GM19395 (cell line): Measurements from ENCODE around the gene REXO1.

Experiments used
- ATAC-seq: cut with Tn5 transposase; IDR thresholded peaks from one replicate; pipeline ENCODE4 v1.9.1; 2021; ENCODE audit warnings: mild to moderate bottlenecking, moderate library complexity; ENCODE audit not compliant: unreplicated experiment

The REXO1 gene

DNA sequence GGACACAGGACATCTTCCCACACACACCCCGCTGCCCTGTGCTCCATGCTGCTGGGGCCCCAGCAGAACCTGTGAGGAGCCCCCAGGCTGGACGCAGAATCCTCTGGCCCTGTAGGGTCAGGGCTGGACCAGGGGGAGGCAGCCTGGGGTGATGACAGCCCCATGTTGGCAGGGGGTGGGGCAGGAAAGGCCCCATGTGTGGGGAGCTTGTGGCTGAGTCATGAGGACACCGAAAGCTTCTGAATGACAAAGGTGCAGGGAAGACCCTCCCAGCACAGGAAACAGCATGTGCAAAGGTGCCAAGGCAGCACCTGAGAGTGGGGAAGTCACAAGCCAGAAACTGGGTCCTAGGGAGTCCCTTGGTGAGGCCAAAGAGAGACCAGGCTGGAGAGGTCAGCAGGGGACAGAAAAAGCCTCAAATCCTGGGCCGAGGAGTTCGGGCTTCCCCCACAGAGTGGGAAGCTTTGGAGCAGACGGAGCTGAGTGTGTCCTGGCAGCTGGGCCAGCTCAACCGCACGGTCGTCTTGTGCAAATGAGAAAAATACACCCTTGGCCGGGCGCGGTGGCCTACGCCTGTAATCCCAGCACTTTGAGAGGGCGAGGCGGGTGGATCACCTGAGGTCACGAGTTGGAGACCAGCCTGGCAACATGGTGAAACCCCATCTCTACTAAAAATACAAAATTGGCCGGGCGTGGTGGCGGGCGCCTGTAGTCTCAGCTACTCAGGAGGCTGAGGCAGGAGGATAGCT lies 53.7 kb downstream of the REXO1 start:
- no peak for ATAC-seq

DNA sequence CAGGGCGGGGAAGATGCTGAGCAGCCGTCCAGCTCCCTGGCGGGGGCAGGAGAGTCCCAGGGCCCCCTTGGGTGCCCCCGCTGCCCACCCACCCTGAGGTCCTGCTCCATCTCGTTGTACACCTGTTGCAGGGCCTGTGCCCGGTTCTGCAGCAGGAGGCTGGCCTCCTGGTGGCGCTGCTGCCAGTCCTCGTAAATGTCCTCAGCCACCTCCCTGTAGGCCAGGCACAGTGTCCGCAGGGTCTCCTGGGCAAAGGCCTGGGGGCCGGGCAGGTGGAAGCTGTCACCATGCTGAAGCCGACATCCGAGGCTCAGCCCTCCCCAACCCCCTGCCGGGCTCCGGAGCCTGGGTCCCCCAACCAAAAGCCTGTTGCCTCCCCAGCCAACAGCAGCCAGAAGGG lies 56.4 kb downstream of the REXO1 start:
- no peak for ATAC-seq

DNA sequence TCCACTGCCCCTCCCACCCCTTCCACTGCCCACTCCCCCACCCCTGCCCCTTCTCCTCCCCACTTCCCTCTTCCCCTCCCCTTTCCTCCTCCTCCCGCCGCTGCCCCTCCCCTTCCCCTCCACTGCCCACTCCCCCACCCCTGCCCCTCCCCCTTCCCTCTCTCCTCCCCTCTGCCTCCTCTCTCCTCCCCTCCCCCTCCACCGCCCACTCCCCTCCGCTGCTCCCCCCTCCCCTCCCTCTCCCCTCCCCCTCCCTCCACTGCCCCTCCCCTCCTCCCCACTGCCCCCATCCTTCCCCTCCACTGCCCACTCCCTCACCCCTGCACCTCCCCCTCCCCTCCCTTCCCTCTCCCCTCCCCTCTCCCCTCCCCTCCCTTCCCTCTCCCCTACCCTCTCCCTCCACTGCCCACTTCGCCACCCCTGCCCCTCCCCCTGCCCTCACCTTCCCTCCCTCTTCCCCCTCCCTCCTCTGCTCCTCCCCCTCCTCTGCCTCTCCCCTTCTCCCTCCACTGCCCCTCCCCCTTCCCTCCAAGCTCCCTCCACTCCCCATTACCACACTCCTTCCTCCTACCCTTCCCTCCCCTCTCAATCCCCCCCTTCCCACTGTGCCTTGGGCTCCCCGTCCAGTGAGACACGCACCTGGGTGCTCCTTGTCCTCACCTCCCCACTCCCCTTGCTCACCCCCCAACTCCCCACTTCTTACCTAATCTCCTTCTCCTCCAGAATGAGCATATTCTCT lies 58.1 kb downstream of the REXO1 start:
- no peak for ATAC-seq

DNA sequence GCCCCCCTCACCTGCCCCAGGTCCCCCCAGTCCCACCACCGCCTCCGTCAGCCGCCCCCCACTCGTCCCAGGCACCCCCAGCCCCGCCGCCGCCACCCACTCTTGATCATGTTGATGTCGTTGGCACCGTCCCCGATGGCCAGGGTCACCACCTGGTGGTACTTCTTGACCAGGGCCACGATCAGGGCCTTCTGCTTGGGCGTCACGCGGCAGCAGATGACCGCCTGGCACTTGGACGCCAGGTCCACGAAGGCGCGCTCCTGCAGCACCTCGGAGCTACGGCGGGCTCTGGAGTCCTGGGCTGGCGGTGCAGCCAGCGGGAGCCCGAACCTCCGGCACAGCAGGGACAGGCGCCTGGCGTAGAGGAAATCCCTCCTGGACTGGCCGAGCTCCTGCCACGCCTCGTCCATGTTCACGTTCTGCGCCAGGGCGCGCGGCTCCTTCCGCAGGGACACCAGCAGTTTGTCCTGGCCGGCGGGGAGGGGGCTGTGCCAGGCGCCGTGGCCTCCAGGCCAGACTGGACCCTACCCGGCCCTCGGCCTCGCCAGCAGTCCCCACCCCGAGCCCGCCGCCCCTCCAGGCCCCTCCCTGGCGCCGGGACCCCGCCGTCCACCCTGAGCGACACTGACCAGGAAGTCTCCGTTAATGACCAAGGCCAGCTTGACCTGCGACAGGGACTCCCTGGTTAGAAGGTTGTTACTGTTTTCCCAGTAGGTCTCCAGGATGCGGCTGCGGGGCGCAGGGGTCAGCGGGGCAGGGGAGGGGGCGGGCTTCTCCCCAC lies 58.8 kb downstream of the REXO1 start:
- no peak for ATAC-seq

DNA sequence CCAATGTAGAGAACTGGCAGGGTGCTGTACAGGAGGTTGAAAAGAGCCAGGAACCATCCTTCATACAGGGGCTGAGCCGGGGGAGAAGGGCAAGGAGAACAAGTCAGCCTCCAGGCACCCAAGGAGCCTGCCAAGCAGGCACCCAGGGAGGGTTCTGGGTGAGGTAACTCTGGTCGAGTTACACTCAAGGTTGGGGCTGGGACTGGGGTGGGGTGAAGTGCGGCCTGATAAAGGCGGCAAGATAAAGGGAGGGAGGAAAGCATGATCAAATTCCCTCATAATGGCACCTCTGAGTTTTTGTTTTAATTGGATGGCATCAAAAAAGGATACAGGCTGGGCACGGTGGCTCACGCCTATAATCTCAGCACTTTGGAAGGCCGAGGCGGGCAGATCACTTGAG lies 61.2 kb downstream of the REXO1 start:
- no peak for ATAC-seq

DNA sequence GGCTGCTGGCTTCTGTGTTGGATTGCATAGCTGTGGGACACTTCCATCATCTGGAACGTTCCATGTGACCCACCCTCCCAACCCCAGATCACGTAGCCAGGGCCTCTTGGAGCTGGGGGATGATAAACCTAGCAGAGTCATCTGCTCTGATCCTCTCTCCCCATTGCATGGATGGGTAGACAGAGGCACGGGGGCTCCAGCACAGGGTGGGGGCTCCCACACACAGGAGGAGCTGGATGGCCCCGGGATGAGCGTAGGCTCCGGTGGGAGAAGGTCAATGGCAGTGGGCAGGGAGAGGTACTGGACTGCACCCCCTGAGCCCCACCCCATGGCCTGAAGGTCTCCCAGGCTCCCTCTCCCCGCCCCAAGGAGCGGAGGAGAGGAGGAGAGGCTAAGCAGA lies 61.6 kb downstream of the REXO1 start:
- ATAC-seq, result no peak

DNA sequence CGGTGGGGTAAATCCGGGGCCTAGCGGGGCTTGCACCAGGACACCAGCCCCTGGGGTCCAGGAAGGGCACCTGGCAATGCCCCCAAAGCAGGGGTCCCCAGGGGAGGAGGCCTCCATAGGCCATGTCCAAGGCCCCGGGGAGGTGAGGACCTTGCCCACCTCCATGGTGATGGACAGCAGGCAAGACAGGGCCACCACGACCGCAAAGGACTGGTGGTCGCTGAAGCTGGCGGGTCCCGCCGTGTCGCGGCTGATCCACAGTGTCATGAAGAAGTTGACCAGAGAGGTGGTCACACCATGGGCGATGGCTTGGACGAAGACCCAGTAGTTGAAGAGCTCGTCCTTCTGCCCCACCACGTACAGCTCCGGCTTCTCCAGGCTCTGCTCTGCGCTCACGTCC lies 63.0 kb downstream of the REXO1 start:
- no peak for ATAC-seq

DNA sequence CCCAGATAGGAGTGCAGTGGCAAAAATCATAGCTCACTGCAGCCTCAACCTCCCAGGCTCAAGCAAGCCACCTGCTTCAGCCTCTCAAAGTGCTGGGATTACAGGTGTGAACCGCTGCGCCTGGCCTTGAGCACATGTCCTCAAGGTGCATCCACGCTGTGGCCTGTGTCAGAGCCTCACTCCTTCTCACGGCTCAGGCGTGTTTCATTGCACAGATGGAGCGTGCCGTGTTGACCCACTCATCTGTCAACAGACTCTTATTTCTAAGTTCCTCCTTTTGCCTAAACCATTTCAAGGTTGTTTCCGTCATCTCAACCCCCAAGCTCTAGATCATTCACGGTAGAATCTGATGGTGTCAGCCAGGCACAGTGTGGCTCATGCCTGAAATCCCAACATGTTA lies 64.4 kb downstream of the REXO1 start:
- no peak for ATAC-seq

DNA sequence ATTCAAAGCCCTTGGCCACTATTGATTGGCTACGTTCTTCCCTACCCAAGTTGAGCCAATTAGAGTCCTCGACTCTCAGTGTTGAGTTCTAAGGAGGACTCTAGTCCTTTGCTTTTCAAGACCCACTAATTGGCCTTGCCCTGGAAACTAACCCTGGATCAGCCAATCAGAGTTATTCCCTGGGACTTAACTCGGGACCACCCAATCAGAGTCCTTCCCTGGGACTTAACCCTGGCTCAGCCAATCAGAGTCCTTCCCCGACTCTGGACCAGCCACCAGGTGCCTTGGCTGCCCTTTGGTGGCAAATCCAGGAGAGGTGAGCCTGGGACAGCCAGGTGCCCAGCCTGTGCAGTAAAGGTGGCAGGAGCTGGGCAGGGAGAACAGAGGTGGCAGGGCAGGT lies 64.9 kb downstream of the REXO1 start:
- no peak for ATAC-seq

DNA sequence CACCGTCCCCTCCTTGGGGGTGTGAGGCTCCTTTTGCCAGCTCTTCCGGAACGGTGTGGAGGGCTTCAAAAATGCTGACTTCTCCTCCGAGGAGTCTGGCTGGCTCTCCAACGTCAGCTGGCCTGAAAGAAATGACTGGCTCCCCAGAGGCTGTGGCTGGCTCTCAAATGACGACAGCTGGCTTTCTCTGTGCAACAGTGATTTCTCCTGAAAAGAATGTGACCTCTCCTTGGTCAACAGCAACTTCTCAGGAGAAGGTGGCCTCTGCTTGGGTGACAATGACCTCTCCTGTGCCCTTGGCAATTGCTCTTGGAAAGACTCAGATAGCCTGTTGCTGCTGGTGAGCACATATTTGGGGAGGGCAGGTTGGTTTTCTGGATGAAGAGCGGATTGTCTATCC lies 65.8 kb downstream of the REXO1 start:
- no peak for ATAC-seq

DNA sequence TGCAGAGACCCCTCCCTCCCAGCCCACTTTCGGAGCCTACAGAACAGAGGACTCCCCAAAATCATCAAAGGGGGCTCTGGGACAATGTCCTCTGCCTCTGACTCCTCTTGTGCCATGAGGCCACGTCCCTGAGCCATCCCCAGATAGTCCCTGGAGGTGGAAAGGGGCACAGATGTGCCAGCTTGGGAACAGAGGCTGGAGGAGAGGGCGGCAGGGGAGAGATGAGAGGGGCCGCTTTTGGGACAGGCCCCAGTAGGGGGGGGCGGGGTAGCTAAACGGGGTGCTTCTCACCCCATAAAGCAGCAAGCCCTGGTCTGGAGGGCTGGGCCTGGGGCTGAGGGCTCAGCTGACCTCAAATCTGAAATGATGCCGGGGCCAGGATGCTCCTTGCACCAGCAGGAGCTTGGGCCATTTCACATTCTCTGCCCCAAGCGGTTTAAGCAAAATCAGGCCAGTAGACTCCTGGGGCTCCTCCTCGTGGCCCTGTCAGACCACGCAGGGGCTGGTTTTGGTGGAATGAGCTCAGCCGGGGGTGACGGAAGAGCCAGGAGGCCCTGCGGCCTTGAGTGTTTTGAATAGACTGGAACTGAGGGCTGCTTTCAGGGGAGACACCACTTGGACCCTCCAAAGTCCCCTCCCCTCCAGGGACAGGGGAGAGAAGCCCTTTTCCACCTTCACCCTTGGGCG lies 67.9 kb downstream of the REXO1 start:
- ATAC-seq, result no peak

DNA sequence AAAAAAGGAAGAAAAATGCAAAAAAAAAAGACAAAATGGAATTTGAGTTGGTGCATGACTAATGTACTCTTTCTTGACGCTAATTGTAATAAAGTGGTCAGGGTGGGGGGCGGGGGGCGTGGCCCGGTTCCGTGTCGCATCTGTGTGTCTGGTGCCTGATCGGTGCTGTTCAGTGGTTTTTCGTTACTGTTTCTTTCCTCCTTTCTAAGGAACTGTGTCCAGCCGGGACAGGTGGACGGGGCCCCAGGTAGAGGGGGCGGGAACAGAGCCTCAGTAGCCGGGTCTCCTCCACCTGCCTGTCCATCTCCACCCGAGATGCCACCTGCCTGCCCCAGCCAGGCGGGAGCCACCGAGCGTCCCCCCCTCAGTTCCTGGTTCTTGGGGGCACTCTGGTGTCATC lies 68.7 kb downstream of the REXO1 start:
- ATAC-seq, result no peak

DNA sequence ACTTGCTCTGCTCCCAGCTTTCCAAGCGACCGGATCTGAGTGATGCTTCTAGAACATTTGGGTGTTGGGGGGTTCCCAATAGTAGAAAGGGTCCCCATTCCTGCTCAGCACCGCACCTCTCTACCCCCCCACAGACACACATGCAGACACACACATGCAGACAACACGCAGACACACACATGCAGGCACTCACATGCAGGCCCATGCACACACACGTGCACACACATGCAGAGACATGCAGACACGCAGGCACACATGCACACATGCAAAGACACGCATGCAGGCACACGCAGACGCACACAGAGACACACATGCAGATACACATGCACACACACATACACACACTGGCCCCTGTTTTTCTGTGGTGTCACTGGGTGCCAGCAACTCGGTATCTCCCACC lies 71.1 kb downstream of the REXO1 start:
- no peak for ATAC-seq

DNA sequence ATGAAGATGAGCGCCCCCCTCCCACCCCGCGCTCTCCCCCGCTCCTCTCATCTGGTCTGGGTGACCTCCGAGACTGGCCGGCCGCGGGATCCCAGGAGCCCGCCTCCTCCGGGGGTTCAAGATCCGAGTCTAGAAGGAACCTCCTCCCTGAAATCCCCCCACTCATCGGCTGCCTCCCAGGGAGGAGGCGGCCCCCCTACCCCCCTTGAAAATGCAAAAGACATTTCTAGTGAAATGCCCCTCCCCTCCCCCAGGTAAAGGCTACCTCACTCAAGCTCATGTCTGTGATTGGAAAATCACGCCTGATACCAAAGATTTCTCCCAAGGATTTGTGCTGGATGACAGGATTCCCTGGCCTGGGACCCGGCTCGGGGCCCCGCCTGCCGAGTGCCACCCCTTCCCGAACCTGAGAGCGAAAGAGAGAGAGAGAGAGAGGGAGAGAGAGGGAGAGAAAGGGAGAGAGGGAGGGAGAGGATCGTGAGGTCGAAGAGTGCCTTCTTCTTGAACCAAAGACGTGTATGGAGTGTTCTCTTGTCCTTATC lies 71.6 kb downstream of the REXO1 start:
- ATAC-seq, result no peak

DNA sequence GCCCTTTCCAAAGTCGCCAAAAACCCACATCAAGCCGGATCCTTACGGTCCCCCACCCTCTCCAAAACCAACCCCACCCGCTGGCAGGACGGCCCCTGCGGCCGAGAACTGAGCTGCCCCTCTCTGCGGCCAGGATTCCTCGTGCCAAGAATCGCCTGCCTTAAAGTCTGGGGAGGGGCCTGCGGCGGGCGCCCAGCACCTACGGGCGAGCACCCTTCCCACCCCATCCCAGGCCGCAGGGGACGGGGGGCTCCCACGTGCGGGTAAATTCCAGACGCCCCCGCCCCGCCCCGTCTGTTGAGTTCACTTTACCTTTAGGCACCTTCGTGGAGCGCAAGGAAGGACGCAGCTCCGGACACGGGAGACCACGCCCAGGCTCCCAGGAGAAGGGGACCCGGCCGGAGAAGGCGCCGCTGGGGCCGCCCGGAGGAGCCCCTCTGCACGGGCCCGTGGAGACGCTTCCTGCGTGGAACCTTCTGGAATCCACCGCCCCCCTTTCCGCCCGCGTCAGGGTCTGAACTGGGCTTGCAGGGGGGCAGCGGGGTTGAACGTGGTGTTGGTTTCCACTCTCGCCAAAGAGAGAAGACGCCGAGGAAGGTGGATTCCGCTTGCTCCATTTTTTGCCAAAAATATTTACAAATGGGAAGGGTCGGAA lies 72.2 kb downstream of the REXO1 start:
- ATAC-seq, result no peak

DNA sequence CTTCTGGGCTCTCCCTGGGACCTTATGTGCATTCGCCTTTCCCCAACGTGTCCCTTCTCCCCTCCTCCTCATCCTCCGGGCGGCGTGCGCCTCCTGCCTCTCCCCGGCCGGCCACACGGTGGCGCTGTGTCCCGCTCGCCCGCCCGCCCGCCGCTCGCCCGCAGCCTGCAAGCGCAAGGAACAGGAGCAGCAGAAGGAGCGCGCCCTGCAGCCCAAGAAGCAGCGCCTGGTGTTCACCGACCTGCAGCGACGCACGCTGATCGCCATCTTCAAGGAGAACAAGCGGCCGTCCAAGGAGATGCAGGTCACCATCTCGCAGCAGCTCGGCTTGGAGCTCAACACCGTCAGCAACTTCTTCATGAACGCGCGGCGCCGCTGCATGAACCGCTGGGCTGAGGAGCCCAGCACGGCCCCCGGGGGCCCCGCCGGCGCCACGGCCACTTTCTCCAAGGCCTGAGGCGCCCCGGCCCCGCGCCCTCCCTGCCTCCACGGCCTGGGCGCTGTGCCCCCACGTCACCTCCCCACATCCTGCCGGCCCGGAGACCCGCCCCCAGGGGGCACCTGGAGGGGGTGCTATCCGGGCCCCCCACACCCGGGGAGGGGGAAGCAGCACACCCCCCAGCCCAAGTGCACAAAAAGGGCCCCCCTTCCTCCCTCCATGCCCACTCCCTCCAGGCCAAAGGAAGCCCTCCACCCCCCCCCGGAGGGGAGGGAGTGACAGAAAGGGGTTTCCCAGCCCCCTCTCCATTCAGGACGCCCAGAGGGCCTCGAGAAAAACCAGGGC lies 73.1 kb downstream of the REXO1 start:
- ATAC-seq, result no peak

DNA sequence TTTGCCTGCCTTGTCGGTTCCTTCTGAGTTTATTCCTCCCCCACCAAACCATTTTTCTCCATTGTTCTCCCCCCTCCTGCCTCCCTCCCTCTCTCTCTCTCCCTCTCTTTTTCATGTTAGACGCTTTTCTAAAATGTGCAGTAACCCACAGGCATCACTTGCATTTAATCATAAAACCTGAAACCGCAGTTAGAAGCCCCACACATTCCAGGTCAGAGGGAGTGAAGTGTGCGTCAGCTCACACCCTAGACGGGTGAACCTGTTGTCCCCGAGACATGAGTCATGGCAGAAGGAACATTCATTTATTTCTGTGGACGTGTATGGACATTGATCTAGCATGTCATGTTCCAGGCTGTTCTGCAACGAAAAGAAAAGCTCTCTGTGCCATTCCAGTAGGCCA lies 75.1 kb downstream of the REXO1 start:
- ATAC-seq, result no peak

DNA sequence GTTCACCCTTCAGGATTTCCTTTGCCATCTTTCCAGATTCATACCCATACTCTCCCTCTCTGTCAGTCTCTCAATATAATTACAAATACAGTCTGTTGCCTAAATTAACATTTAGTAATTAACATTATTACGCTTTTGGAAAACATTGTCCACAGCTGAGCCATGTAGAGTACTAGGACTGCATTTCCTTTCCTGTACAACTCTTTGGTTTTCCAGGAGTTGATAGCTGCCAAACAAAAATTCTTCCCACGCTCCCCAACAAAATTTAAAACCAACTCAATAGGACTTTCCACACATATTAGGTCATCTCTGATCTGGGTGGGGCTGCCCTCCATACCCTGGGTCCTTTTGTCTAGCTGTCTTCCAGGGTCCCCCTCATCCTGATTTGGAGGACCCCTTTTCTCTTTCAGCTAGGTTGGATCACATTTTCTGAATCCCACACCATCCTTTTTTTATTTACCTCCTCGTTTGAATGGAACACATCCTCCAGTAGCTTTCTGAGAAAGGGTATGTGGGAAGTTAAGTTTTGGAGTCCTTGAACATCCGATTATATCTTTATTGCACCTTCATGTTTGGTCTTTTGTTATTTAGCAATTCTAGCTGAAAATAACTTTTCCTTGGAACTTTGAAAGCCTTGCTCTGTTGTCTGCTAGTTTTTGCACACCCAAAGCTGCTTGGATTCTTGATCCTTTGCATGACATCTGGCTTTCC lies 77.3 kb downstream of the REXO1 start:
- ATAC-seq, result no peak

DNA sequence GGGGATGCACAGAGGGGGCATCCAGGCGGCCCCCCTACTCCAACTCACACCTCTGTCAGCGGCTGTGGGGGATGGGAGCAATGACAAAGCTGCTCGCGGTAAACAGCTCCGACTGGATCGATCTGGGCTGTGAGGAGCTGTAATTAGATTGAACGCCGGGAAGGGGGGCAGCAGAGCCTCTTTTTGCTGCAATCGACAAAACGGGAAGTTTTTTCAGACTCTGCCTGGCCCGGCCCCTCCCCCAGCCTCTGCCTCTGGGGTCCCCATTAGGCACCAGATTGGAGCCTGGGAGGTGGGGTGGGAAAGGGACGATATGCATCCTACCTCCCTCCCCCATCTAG lies 78.7 kb downstream of the REXO1 start:
- no peak for ATAC-seq
